Measurements from ENCODE around the gene ISCA2.

GRCh38 chr14:74508844-74509428 is 15.4 kb downstream of the ISCA2 start:
- TF ChIP-seq EZH2phosphoT487 (IDR thresholded peaks at IDR 0.05; ENCODE audit: low read depth, severe bottlenecking, unreplicated experiment), result no peak
- no peak for TF ChIP-seq CTCF (IDR thresholded peaks at IDR 0.05; ENCODE audit: poor library complexity)
- TF ChIP-seq EZH2 (IDR thresholded peaks at IDR 0.05; ENCODE audit: borderline replicate concordance), result no peak

Measured in hepatocyte (in vitro differentiated cells).